WTC11 (cell line): ENCODE measurements around the gene WDR59.

Experiments
- ATF2 ChIP-seq: sonication (generic); formaldehyde crosslinking; IDR thresholded peaks from 2 replicates; pipeline ENCODE4 v1.8.1; 2022; ENCODE audit warnings: low read depth, missing genetic modification reagents, borderline replicate concordance
- CREB1 ChIP-seq: sonication (generic); formaldehyde crosslinking; IDR thresholded peaks from 2 replicates; pipeline ENCODE4 v1.8.0; 2023; ENCODE audit warnings: mild to moderate bottlenecking, missing genetic modification reagents
- CREM ChIP-seq: sonication (generic); formaldehyde crosslinking; IDR thresholded peaks from 2 replicates; pipeline ENCODE4 v1.8.1; 2022; ENCODE audit warnings: mild to moderate bottlenecking, missing genetic modification reagents, moderate library complexity
- CTCF ChIP-seq: fragments of 200-600 bp; IDR thresholded peaks from 2 replicates; pipeline ENCODE4 v1.8.0; 2022; ENCODE audit warnings: antibody characterized with exemption
- GABPB1 ChIP-seq: sonication (generic); formaldehyde crosslinking; IDR thresholded peaks from 2 replicates; pipeline ENCODE4 v1.8.1; 2023; ENCODE audit warnings: mild to moderate bottlenecking, missing genetic modification reagents
- MAX ChIP-seq: sonication (generic); formaldehyde crosslinking; IDR thresholded peaks from 2 replicates; pipeline ENCODE4 v1.8.0; 2022; ENCODE audit warnings: mild to moderate bottlenecking, missing genetic modification reagents
- NFATC4 ChIP-seq: fragments of 250-450 bp; sonication (Bioruptor Pico); IDR thresholded peaks from 2 replicates; pipeline ENCODE4 v1.9.0; 2021; ENCODE audit warnings: mild to moderate bottlenecking
- TCF7 ChIP-seq: sonication (generic); formaldehyde crosslinking; IDR thresholded peaks from 2 replicates; pipeline ENCODE4 v1.8.0; 2022; ENCODE audit warnings: mild to moderate bottlenecking, low read depth, missing genetic modification reagents, moderate library complexity
- ZNF121 ChIP-seq: sonication (generic); formaldehyde crosslinking; IDR thresholded peaks from 2 replicates; pipeline ENCODE4 v1.8.0; 2023; ENCODE audit warnings: missing genetic modification reagents
- ZNF512 ChIP-seq: sonication (generic); formaldehyde crosslinking; IDR thresholded peaks from 2 replicates; pipeline ENCODE4 v1.8.1; 2022; ENCODE audit warnings: missing genetic modification reagents, borderline replicate concordance
- TF ChIP-seq, protein P1 (sequence below): sonication (generic); formaldehyde crosslinking; IDR thresholded peaks from 2 replicates; pipeline ENCODE4 v1.8.1; 2023; ENCODE audit warnings: mild to moderate bottlenecking, missing genetic modification reagents, moderate library complexity
- TF ChIP-seq, protein P2 (sequence below): sonication (generic); formaldehyde crosslinking; IDR thresholded peaks from 2 replicates; pipeline ENCODE4 v1.8.0; 2022; ENCODE audit warnings: mild to moderate bottlenecking, missing genetic modification reagents
- TF ChIP-seq, protein P3 (sequence below): sonication (generic); formaldehyde crosslinking; IDR thresholded peaks from 2 replicates; pipeline ENCODE4 v1.8.1; 2023; ENCODE audit warnings: mild to moderate bottlenecking, missing genetic modification reagents, moderate library complexity

DNA sequence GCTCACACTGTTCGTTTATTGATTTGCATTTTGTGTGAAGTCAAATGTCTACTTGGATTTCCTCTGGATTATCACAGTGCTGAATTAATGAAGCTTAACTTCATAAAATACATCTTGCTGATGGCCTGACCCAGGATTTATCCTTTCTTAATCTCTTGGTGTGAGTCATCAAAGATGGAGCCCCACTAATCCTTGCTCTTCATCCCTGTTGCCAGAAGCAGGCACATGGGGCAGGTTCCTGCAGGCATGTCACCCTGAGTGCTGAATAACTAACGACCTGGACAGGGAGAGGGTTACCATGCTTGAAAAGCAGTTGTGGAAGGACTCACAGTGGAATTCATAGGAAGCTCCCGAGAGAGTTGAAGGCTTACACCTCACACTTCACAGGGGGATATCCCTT lies 154.3 kb downstream of the WDR59 start:
- no peak for TF ChIP-seq CREM (CRISPR knock-in tag)
- TF ChIP-seq TCF7 (CRISPR knock-in tag): no peak
- TF ChIP-seq CTCF: no peak
- no peak for TF ChIP-seq GABPB1 (CRISPR knock-in tag)
- TF ChIP-seq, protein P1, sequence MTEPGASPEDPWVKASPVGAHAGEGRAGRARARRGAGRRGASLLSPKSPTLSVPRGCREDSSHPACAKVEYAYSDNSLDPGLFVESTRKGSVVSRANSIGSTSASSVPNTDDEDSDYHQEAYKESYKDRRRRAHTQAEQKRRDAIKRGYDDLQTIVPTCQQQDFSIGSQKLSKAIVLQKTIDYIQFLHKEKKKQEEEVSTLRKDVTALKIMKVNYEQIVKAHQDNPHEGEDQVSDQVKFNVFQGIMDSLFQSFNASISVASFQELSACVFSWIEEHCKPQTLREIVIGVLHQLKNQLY: no peak
- TF ChIP-seq, protein P2, sequence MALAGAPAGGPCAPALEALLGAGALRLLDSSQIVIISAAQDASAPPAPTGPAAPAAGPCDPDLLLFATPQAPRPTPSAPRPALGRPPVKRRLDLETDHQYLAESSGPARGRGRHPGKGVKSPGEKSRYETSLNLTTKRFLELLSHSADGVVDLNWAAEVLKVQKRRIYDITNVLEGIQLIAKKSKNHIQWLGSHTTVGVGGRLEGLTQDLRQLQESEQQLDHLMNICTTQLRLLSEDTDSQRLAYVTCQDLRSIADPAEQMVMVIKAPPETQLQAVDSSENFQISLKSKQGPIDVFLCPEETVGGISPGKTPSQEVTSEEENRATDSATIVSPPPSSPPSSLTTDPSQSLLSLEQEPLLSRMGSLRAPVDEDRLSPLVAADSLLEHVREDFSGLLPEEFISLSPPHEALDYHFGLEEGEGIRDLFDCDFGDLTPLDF (CRISPR knock-in tag): no peak
- no peak for TF ChIP-seq MAX
- no peak for TF ChIP-seq ZNF512 (CRISPR knock-in tag)
- no peak for TF ChIP-seq CREB1 (CRISPR knock-in tag)
- no peak for TF ChIP-seq NFATC4
- no peak for TF ChIP-seq ZNF121 (CRISPR knock-in tag)
- TF ChIP-seq, protein P3, sequence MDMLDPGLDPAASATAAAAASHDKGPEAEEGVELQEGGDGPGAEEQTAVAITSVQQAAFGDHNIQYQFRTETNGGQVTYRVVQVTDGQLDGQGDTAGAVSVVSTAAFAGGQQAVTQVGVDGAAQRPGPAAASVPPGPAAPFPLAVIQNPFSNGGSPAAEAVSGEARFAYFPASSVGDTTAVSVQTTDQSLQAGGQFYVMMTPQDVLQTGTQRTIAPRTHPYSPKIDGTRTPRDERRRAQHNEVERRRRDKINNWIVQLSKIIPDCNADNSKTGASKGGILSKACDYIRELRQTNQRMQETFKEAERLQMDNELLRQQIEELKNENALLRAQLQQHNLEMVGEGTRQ (CRISPR knock-in tag): no peak
- no peak for TF ChIP-seq ATF2 (CRISPR knock-in tag)
